ENCODE data around the gene BUB1.
"Not testable (repeated sequence)": the region's sequence is repeated elsewhere in the genome, so short reads cannot be mapped to it uniquely, and the experiment has no call there.

The BUB1 gene

GRCh38 chr2:110659248-110659647, 18.6 kb downstream of the BUB1 start:
- DNase-seq (ENCODE audit: low spot score) (no peak), FAIRE-seq (no peak)

- DNase-seq (ENCODE audit: low spot score): no peak
- FAIRE-seq: no peak
Measured at GRCh38 chr2:110657724-110658305, 20.0 kb downstream of the BUB1 start.

GRCh38 chr2:110655701-110656100, 22.2 kb downstream of the BUB1 start:
- no peak for FAIRE-seq
- no peak for DNase-seq (ENCODE audit: low spot score)

GRCh38 chr2:110653861-110654260, 24.0 kb downstream of the BUB1 start:
- DNase-seq (ENCODE audit: low spot score): no peak
- no peak for FAIRE-seq

- peak; percentile 80 for FAIRE-seq
- no peak for DNase-seq (ENCODE audit: low spot score)
Measured at GRCh38 chr2:110650346-110650745, 27.5 kb downstream of the BUB1 start.

GRCh38 chr2:110647777-110648176, 30.1 kb downstream of the BUB1 start:
- FAIRE-seq (peak; percentile 17), DNase-seq (ENCODE audit: low spot score) (no peak)

- FAIRE-seq (peak; percentile 42), DNase-seq (ENCODE audit: low spot score) (no peak)
Measured at GRCh38 chr2:110645616-110646015, 32.2 kb downstream of the BUB1 start.

GRCh38 chr2:110644357-110644756, 33.5 kb downstream of the BUB1 start:
- FAIRE-seq: no peak

GRCh38 chr2:110642360-110642759, 35.5 kb downstream of the BUB1 start:
- DNase-seq (ENCODE audit: low spot score) (no peak), FAIRE-seq (no peak)

More at GRCh38 chr2:110644357-110644756, 33.5 kb downstream of the BUB1 start:
- no peak for DNase-seq (ENCODE audit: low spot score)

GRCh38 chr2:110639972-110640371, 37.9 kb downstream of the BUB1 start:
- FAIRE-seq: no peak
- DNase-seq (ENCODE audit: low spot score): no peak

GRCh38 chr2:110638952-110639695, 38.7 kb downstream of the BUB1 start:
- DNase-seq (ENCODE audit: low spot score): no peak
- no peak for FAIRE-seq

- DNase-seq (ENCODE audit: low spot score) (no peak), FAIRE-seq (no peak)
Measured at GRCh38 chr2:110638004-110638403, 39.9 kb downstream of the BUB1 start.

GRCh38 chr2:110637093-110637492, 40.8 kb downstream of the BUB1 start:
- FAIRE-seq: no peak
- no peak for DNase-seq (ENCODE audit: low spot score)

- not testable (repeated sequence) for FAIRE-seq
Measured at GRCh38 chr2:110635949-110636628, 41.8 kb downstream of the BUB1 start.

GRCh38 chr2:110627348-110627747, 50.5 kb downstream of the BUB1 start:
- peak; percentile 96 for FAIRE-seq
- DNase-seq (ENCODE audit: low spot score): not testable (repeated sequence)

More at GRCh38 chr2:110635949-110636628, 41.8 kb downstream of the BUB1 start:
- DNase-seq (ENCODE audit: low spot score): not testable (repeated sequence)

- DNase-seq (ENCODE audit: low spot score); FAIRE-seq: not testable (repeated sequence)
Measured at GRCh38 chr2:110619326-110619939, 58.4 kb downstream of the BUB1 start.

GRCh38 chr2:110613927-110614326, 63.9 kb downstream of the BUB1 start:
- DNase-seq (ENCODE audit: low spot score); FAIRE-seq: not testable (repeated sequence)

GRCh38 chr2:110610613-110611250, 67.1 kb downstream of the BUB1 start:
- FAIRE-seq; DNase-seq (ENCODE audit: low spot score): not testable (repeated sequence)

- FAIRE-seq; DNase-seq (ENCODE audit: low spot score): not testable (repeated sequence)
Measured at GRCh38 chr2:110609843-110610612, 67.8 kb downstream of the BUB1 start.

- DNase-seq (ENCODE audit: low spot score); FAIRE-seq: not testable (repeated sequence)
Measured at GRCh38 chr2:110608788-110609502, 68.9 kb downstream of the BUB1 start.
